GM23338 (cell line): ENCODE results near the gene GRK3.

Source experiments
- CREB1 ChIP-seq: fragments of 250-450 bp; sonication (Bioruptor Pico); IDR thresholded peaks from 2 replicates; pipeline ENCODE4 v1.5.0; 2020; ENCODE audit warnings: low read depth, mild to moderate bottlenecking, moderate library complexity
- EZH2 ChIP-seq: fragments of 200-600 bp; sonication (generic); IDR thresholded peaks from one replicate; pipeline ENCODE4 v1.8.0; 2017; ENCODE audit warnings: antibody characterized with exemption, mild to moderate bottlenecking, low read depth; ENCODE audit not compliant: unreplicated experiment
- EZH2phosphoT487 ChIP-seq: fragments of 200-600 bp; sonication (generic); IDR thresholded peaks from one replicate; pipeline ENCODE4 v1.8.1; 2018; ENCODE audit warnings: antibody characterized with exemption; ENCODE audit not compliant: unreplicated experiment
- JUNB ChIP-seq: IDR thresholded peaks from one replicate; pipeline ENCODE4 v1.6.1; 2016; ENCODE audit warnings: antibody characterized with exemption; ENCODE audit not compliant: unreplicated experiment
- NANOG ChIP-seq: IDR thresholded peaks from 2 replicates; pipeline ENCODE4 v1.6.1; 2016; ENCODE audit warnings: antibody characterized with exemption, borderline replicate concordance
- POLR2AphosphoS5 ChIP-seq: IDR thresholded peaks from 2 replicates; pipeline ENCODE4 v1.6.1; 2016; ENCODE audit warnings: antibody characterized with exemption, low read depth
- REST ChIP-seq: IDR thresholded peaks from one replicate; pipeline ENCODE4 v1.6.1; 2018; ENCODE audit warnings: antibody characterized with exemption; ENCODE audit not compliant: unreplicated experiment
- ZNF114 ChIP-seq: fragments of 250-450 bp; sonication (Bioruptor Pico); IDR thresholded peaks from 2 replicates; pipeline ENCODE4 v1.5.0; 2020; ENCODE audit warnings: mild to moderate bottlenecking, moderate library complexity
- ZNF331 ChIP-seq: fragments of 250-450 bp; sonication (Bioruptor Pico); IDR thresholded peaks from 2 replicates; pipeline ENCODE4 v1.5.0; 2020; ENCODE audit warnings: low read depth, mild to moderate bottlenecking, moderate library complexity
- TF ChIP-seq, protein P1 (sequence below), 2 experiments: fragments of 200-600 bp in 1 of 2; sonication (generic) in 1 of 2; conservative IDR thresholded peaks; 2 replicates each; pipeline versions ENCODE4 v1.5.1 to v1.6.1; 2016 to 2017; ENCODE audit warnings: antibody characterized with exemption in 2 of 2, low read depth in 2 of 2, mild to moderate bottlenecking in 2 of 2, moderate library complexity in 1 of 2

DNA sequence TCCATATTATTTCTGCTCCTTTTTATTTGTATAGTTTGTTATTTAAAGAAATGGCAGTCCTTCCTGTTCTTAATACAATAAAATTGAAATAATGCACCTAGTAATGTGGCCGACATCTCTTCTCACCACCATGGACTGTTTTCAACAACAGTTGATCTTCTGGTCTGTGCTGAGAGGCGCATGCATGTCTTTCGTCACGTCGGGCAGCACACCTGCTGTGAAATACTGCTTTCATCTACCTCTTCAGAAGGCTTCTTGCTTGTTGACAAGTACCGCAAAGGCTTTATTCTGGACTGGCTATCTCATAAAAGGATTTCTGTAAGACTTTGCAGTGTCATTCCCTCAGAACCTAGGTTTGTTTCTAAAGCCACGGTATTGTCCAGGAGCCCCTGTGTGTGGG, 163.6 kb downstream of the GRK3 start:
- TF ChIP-seq, protein P1, sequence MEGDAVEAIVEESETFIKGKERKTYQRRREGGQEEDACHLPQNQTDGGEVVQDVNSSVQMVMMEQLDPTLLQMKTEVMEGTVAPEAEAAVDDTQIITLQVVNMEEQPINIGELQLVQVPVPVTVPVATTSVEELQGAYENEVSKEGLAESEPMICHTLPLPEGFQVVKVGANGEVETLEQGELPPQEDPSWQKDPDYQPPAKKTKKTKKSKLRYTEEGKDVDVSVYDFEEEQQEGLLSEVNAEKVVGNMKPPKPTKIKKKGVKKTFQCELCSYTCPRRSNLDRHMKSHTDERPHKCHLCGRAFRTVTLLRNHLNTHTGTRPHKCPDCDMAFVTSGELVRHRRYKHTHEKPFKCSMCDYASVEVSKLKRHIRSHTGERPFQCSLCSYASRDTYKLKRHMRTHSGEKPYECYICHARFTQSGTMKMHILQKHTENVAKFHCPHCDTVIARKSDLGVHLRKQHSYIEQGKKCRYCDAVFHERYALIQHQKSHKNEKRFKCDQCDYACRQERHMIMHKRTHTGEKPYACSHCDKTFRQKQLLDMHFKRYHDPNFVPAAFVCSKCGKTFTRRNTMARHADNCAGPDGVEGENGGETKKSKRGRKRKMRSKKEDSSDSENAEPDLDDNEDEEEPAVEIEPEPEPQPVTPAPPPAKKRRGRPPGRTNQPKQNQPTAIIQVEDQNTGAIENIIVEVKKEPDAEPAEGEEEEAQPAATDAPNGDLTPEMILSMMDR (conservative IDR thresholded peaks at IDR 0.05; ENCODE audit: low read depth in 2 of 2): no peak
- TF ChIP-seq EZH2phosphoT487: no peak
- TF ChIP-seq POLR2AphosphoS5: no peak
- no peak for TF ChIP-seq REST
- TF ChIP-seq EZH2: no peak
- TF ChIP-seq CREB1: no peak
- TF ChIP-seq JUNB: no peak
- TF ChIP-seq ZNF331: no peak
- TF ChIP-seq ZNF114: no peak
- no peak for TF ChIP-seq NANOG
